Measurements from ENCODE around the gene DLGAP1.
"Not testable (repeated sequence)": the region's sequence is repeated elsewhere in the genome, so short reads cannot be mapped to it uniquely, and the experiment has no call there.

DLGAP1 gene
- total RNA-seq, result 0.30 to 0.48 reads per million in 2 experiments

GRCh38 chr18:4455113-4455811, at the start of gene DLGAP1:
Gene DLGAP1 (minus strand): TSS chr18:4455307.
- DNase-seq (ENCODE audit: low read depth), result no peak

GRCh38 chr18:4494703-4495284, 39.7 kb upstream of the DLGAP1 start:
- not testable (repeated sequence) for DNase-seq (ENCODE audit: low read depth)

- no peak for DNase-seq (ENCODE audit: low read depth)
These were observed 13.4 kb upstream of the DLGAP1 start for GRCh38 chr18:4468511-4468910.

- DNase-seq (ENCODE audit: low read depth), result no peak
These were observed 482 bp downstream of the DLGAP1 start for GRCh38 chr18:4454537-4455112.

- no peak for DNase-seq (ENCODE audit: low read depth)
These were observed 1.1 kb downstream of the DLGAP1 start for GRCh38 chr18:4453874-4454536.

GRCh38 chr18:4453567-4453873, 1.6 kb downstream of the DLGAP1 start:
- no peak for DNase-seq (ENCODE audit: low read depth)

GRCh38 chr18:4450065-4450658, 4.9 kb downstream of the DLGAP1 start:
- no peak for DNase-seq (ENCODE audit: low read depth)

GRCh38 chr18:4445902-4446301, 9.2 kb downstream of the DLGAP1 start:
- no peak for DNase-seq (ENCODE audit: low read depth)

GRCh38 chr18:4444306-4444705, 10.8 kb downstream of the DLGAP1 start:
- no peak for DNase-seq (ENCODE audit: low read depth)

- DNase-seq (ENCODE audit: low read depth), result no peak
These were observed 14.0 kb downstream of the DLGAP1 start for GRCh38 chr18:4441098-4441497.

GRCh38 chr18:4438938-4439337, 16.2 kb downstream of the DLGAP1 start:
- no peak for DNase-seq (ENCODE audit: low read depth)

GRCh38 chr18:4433717-4434116, 21.4 kb downstream of the DLGAP1 start:
- DNase-seq (ENCODE audit: low read depth), result no peak

GRCh38 chr18:4430836-4431235, 24.3 kb downstream of the DLGAP1 start:
- no peak for DNase-seq (ENCODE audit: low read depth)

- no peak for DNase-seq (ENCODE audit: low read depth)
These were observed 37.4 kb downstream of the DLGAP1 start for GRCh38 chr18:4417714-4418113.

GRCh38 chr18:4416976-4417375, 38.1 kb downstream of the DLGAP1 start:
- DNase-seq (ENCODE audit: low read depth), result no peak

- no peak for DNase-seq (ENCODE audit: low read depth)
These were observed 42.8 kb downstream of the DLGAP1 start for GRCh38 chr18:4412286-4412685.

- no peak for DNase-seq (ENCODE audit: low read depth)
These were observed 48.3 kb downstream of the DLGAP1 start for GRCh38 chr18:4406856-4407255.

- DNase-seq (ENCODE audit: low read depth), result no peak
These were observed 49.1 kb downstream of the DLGAP1 start for GRCh38 chr18:4405965-4406364.

GRCh38 chr18:4403836-4404235, 51.3 kb downstream of the DLGAP1 start:
- no peak for DNase-seq (ENCODE audit: low read depth)

- no peak for DNase-seq (ENCODE audit: low read depth)
These were observed 54.2 kb downstream of the DLGAP1 start for GRCh38 chr18:4400911-4401310.

GRCh38 chr18:4399929-4400328, 55.2 kb downstream of the DLGAP1 start:
- no peak for DNase-seq (ENCODE audit: low read depth)

- DNase-seq (ENCODE audit: low read depth), result no peak
These were observed 60.4 kb downstream of the DLGAP1 start for GRCh38 chr18:4394700-4395099.

- DNase-seq (ENCODE audit: low read depth), result no peak
These were observed 63.2 kb downstream of the DLGAP1 start for GRCh38 chr18:4391859-4392258.

Data from T follicular helper cell (primary cell).